ENCODE data around the gene DPRX.

Gene DPRX

DNA sequence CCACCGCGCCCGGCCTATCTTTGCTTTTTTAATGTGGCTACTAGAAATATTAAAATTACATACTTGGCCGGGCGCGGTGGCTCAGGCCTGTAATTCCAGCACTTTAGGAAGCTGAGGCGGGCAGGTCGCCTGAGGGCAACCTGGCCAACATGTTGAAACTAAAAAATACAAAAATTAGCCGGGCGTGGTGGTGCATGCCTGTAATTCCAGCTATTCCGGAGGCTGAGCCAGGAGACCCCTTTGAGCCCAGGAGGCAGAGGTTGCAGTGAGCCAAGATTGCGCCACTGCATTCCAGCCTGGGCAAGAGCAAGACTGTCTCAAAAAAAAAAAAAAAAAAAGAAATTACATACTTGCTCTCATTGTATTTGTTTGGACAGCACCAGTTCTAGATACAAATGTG lies 34.8 kb upstream of the DPRX start:
- H3K9ac ChIP-seq (ENCODE audit: low read length): no peak overlapping the region
- H3K4me2 ChIP-seq (ENCODE audit: low read depth, low read length): no peak overlapping the region
- H4K20me1 ChIP-seq (ENCODE audit: insufficient read depth, low read length): no peaks in the 10 kb centered on the region
- no peaks in the 10 kb centered on the region for H3K27me3 ChIP-seq (replicated peaks; ENCODE audit: insufficient read depth, low read length)
- TF ChIP-seq EZH2phosphoT487 (IDR thresholded peaks at IDR 0.05; ENCODE audit: low read length) (no peak), EZH2 (optimal IDR thresholded peaks at IDR 0.05; ENCODE audit: low read depth, low read length) (no peak)
- TF ChIP-seq, protein P1, sequence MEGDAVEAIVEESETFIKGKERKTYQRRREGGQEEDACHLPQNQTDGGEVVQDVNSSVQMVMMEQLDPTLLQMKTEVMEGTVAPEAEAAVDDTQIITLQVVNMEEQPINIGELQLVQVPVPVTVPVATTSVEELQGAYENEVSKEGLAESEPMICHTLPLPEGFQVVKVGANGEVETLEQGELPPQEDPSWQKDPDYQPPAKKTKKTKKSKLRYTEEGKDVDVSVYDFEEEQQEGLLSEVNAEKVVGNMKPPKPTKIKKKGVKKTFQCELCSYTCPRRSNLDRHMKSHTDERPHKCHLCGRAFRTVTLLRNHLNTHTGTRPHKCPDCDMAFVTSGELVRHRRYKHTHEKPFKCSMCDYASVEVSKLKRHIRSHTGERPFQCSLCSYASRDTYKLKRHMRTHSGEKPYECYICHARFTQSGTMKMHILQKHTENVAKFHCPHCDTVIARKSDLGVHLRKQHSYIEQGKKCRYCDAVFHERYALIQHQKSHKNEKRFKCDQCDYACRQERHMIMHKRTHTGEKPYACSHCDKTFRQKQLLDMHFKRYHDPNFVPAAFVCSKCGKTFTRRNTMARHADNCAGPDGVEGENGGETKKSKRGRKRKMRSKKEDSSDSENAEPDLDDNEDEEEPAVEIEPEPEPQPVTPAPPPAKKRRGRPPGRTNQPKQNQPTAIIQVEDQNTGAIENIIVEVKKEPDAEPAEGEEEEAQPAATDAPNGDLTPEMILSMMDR (IDR thresholded peaks at IDR 0.05; ENCODE audit: low read length): no peak
- no peak for DNase-seq
- H3K9me3 ChIP-seq (replicated peaks; ENCODE audit: insufficient read depth, low read length): no peaks in the 10 kb centered on the region
- no peaks in the 10 kb centered on the region for H3F3A ChIP-seq (ENCODE audit: insufficient read depth, low read length)
- H3K27ac ChIP-seq (ENCODE audit: low read length): no peak overlapping the region
- no peak overlapping the region for H2AFZ ChIP-seq (ENCODE audit: low read length)
- H3K79me2 ChIP-seq (ENCODE audit: low read length): no peaks in the 10 kb centered on the region
- no peak overlapping the region for H3K4me3 ChIP-seq (ENCODE audit: low read length)
- H3K4me1 ChIP-seq (ENCODE audit: low read length): no peaks in the 10 kb centered on the region
- H3K9me2 ChIP-seq (replicated peaks; ENCODE audit: insufficient read depth, low read length): no peaks in the 10 kb centered on the region
- no peaks in the 10 kb centered on the region for H3K36me3 ChIP-seq (replicated peaks; ENCODE audit: insufficient read depth, low read length)

- Histone ChIP-seq H3K9ac (ENCODE audit: low read length) (no peak overlapping the region), H4K20me1 (ENCODE audit: insufficient read depth, low read length) (no peaks in the 10 kb centered on the region), H3K79me2 (ENCODE audit: low read length) (no peaks in the 10 kb centered on the region), H3K4me2 (ENCODE audit: low read depth, low read length) (no peak overlapping the region), H3K9me2 (replicated peaks; ENCODE audit: insufficient read depth, low read length) (no peaks in the 10 kb centered on the region), H3F3A (ENCODE audit: insufficient read depth, low read length) (no peaks in the 10 kb centered on the region), H3K27me3 (replicated peaks; ENCODE audit: insufficient read depth, low read length) (no peaks in the 10 kb centered on the region), H3K4me1 (ENCODE audit: low read length) (no peaks in the 10 kb centered on the region), H3K27ac (ENCODE audit: low read length) (no peak overlapping the region), H2AFZ (ENCODE audit: low read length) (no peak overlapping the region), H3K9me3 (replicated peaks; ENCODE audit: insufficient read depth, low read length) (no peaks in the 10 kb centered on the region), H3K4me3 (ENCODE audit: low read length) (no peak overlapping the region), H3K36me3 (replicated peaks; ENCODE audit: insufficient read depth, low read length) (no peaks in the 10 kb centered on the region)
- DNase-seq: no peak
- TF ChIP-seq, protein P1 (IDR thresholded peaks at IDR 0.05; ENCODE audit: low read length): no peak
- no peak for TF ChIP-seq EZH2 (optimal IDR thresholded peaks at IDR 0.05; ENCODE audit: low read depth, low read length)
- TF ChIP-seq EZH2phosphoT487 (IDR thresholded peaks at IDR 0.05; ENCODE audit: low read length): no peak
Observed at GRCh38 chr19:53598361-53598760, 33.4 kb upstream of the DPRX start.

DNA sequence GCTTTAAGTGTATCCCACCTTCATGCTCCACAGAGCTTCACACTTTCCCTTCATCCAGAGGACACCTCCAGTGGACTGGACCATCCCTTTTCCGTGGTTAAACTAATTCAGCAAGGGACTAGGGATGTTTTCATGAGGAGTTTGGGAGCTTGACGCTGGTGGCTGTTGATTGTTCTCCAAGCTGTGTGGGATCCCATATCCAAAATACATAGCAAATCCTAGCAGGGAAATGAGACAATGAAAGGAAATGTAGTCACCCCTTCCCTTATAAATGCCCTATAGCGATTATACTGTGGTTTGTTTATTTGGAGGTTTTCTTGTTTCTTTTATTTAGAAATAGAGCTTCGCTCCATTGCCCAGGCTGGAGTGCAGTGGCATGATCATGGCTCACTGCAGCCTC lies 31.6 kb upstream of the DPRX start:
- H3K36me3 ChIP-seq (replicated peaks; ENCODE audit: insufficient read depth, low read length): no peaks in the 10 kb centered on the region
- H4K20me1 ChIP-seq (ENCODE audit: insufficient read depth, low read length): no peaks in the 10 kb centered on the region
- no peak overlapping the region for H3K4me3 ChIP-seq (ENCODE audit: low read length)
- H3K27me3 ChIP-seq (replicated peaks; ENCODE audit: insufficient read depth, low read length): no peaks in the 10 kb centered on the region
- H3K27ac ChIP-seq (ENCODE audit: low read length): no peak overlapping the region
- H3K9me3 ChIP-seq (replicated peaks; ENCODE audit: insufficient read depth, low read length): no peaks in the 10 kb centered on the region
- H2AFZ ChIP-seq (ENCODE audit: low read length): no peak overlapping the region
- H3K4me1 ChIP-seq (ENCODE audit: low read length): no peaks in the 10 kb centered on the region
- no peaks in the 10 kb centered on the region for H3K9me2 ChIP-seq (replicated peaks; ENCODE audit: insufficient read depth, low read length)
- H3K79me2 ChIP-seq (ENCODE audit: low read length): no peaks in the 10 kb centered on the region
- DNase-seq: no peak
- no peak for TF ChIP-seq EZH2phosphoT487 (IDR thresholded peaks at IDR 0.05; ENCODE audit: low read length)
- no peak for TF ChIP-seq EZH2 (optimal IDR thresholded peaks at IDR 0.05; ENCODE audit: low read depth, low read length)
- TF ChIP-seq, protein P1 (IDR thresholded peaks at IDR 0.05; ENCODE audit: low read length): no peak
- no peak overlapping the region for H3K4me2 ChIP-seq (ENCODE audit: low read depth, low read length)
- H3F3A ChIP-seq (ENCODE audit: insufficient read depth, low read length): no peaks in the 10 kb centered on the region
- no peak overlapping the region for H3K9ac ChIP-seq (ENCODE audit: low read length)
